GM18498 (cell line): ENCODE data around the gene PROM2.
"Not testable (repeated sequence)": the region's sequence is repeated elsewhere in the genome, so short reads cannot be mapped to it uniquely, and the experiment has no call there.

Experiments
- ATAC-seq: cut with Tn5 transposase; IDR thresholded peaks from one replicate; pipeline ENCODE4 v1.9.1; 2021; ENCODE audit warnings: mild to moderate bottlenecking, moderate library complexity; ENCODE audit not compliant: unreplicated experiment

PROM2 gene, protein sequence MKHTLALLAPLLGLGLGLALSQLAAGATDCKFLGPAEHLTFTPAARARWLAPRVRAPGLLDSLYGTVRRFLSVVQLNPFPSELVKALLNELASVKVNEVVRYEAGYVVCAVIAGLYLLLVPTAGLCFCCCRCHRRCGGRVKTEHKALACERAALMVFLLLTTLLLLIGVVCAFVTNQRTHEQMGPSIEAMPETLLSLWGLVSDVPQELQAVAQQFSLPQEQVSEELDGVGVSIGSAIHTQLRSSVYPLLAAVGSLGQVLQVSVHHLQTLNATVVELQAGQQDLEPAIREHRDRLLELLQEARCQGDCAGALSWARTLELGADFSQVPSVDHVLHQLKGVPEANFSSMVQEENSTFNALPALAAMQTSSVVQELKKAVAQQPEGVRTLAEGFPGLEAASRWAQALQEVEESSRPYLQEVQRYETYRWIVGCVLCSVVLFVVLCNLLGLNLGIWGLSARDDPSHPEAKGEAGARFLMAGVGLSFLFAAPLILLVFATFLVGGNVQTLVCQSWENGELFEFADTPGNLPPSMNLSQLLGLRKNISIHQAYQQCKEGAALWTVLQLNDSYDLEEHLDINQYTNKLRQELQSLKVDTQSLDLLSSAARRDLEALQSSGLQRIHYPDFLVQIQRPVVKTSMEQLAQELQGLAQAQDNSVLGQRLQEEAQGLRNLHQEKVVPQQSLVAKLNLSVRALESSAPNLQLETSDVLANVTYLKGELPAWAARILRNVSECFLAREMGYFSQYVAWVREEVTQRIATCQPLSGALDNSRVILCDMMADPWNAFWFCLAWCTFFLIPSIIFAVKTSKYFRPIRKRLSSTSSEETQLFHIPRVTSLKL

DNA sequence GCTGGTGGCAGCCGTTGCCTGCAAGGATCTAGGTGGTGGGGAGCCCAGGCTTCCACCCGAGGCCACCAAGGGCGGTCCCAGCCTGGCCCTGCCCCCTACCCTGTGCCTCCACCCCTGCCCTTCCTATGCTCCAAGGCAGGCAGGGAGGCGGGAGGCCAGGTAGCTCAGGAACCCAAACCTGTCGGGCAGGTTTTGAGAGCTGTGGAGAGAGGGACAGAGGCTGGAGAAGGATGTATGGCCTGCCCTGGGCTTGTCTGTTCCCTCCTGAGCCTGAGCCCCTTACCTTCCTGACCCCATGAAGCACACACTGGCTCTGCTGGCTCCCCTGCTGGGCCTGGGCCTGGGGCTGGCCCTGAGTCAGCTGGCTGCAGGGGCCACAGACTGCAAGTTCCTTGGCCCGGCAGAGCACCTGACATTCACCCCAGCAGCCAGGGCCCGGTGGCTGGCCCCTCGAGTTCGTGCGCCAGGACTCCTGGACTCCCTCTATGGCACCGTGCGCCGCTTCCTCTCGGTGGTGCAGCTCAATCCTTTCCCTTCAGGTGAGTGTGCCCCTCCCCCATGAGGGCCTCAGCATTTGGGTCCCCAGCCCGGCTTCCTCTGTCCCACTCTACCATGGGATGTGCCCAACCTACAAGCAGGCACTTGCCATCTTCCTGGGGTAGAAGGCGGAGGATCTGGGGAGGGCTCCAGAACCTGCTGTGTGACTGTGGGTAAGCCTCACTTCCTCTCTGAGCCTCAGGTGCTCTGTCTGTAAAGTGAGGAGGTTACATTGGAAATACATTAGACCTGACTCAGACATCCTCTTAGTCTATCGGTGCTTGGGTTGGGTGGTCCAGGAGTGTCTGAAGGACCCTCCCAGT, at the start of gene PROM2:
PROM2 (plus strand) TSS at position 159 of the 860 bp plus-strand sequence; CDS start at position 296, 137 bp downstream.
- ATAC-seq = no peak

DNA sequence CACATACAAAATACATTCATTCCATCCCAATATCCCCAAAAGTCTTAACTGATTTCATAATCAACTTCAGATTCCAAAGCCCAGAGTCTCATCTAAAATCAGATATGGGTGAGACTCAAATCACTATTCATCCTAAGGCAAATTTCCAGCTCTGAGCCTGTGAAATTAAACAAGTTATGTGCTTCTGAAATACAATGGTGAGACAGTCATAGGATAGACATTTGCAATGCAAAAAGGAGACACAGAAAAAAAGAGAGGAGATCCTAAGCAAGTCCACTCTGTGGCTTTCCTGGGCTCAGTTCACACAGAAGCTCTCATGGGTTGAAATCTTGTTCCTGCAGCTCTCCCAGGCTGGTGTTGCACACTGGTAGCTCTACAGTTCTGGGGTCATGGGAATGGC, 48.6 kb upstream of the PROM2 start:
- no peak for ATAC-seq

- ATAC-seq = no peak
Observed at GRCh38 chr2:95231723-95232122, 42.5 kb upstream of the PROM2 start.

DNA sequence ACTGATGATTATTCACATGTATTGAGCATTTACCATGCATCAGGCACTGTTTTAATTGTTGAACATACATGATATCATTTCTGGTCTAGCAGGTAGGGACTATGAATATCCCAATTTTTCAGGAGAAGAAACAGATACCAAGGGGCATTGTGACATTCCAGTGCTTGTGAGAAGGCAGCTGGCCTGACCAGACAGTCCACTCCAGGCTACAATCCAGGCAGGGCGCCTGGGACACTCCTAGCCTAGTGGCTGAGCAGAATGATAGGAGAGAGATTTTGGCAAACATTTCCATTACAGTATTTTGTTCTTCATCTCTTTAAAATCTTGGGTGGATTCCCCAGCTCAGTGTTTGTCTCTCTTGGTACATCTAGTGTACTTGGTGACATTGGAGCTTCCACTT, 42.0 kb upstream of the PROM2 start:
- no peak for ATAC-seq

DNA sequence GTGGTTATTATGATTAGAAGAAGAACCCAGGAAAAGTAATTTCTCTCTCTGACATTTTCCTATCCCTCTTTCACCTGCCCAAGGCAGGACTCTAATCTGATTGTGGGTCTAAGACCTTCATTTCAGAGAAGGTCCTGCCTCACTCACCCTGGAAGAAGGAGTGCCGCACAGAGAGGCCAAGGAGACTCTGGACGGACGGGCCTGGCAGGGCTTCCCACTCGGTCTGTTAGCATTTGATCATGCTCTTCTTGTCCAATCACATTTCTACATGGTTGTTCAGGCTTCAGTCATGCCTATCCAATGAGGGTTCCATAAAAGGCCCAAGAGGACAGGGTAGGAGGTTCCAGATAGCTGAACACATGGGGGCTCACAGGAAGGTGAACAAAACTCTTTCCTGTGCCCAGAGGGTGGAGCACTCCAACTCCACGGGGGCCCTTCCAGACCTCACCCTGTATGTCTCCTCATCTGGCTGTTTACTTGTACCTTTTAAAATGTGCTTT, 39.9 kb upstream of the PROM2 start:
- ATAC-seq = no peak

- no peak for ATAC-seq
Observed at GRCh38 chr2:95234816-95235215, 39.4 kb upstream of the PROM2 start.

DNA sequence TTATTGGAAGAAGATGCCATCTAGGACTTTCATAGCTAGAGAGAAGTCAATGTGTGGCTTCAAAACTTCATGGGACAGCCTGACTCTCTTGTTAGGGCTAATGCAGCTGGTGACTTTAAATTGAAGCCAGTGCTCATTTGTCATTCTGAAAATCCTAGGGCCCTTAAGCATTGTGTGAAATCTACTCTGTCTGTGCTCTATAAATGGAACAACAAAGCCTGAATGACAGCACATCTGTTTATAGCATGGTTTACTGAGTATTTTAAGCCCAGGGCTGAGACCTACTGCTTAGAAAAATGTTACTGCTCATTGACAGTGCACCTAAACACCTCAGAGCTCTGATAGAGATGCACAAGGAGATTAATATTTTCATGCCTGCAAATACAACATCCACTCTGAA, 36.1 kb upstream of the PROM2 start:
- ATAC-seq = no peak

GRCh38 chr2:95240091-95240490, 34.2 kb upstream of the PROM2 start:
- ATAC-seq = no peak

DNA sequence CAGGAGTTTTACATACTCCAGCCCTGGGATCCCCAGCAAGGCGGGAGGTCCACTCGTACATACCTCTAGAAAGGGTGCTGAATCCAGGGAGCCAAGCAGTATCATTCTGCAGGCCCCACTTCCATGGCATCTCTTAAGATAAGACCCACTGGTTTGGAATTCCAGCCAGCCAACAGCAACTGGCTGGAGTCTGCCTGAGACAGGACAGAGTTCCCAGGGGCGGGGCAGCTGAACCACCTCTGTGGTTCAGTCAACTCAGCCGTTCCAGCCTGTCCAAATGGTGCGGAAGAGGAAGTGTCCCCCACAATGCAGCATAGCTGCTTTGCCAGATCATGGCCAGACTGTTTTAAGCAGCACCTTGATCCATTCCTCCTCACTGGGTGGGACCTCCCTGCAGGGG, 33.7 kb upstream of the PROM2 start:
- ATAC-seq = no peak

DNA sequence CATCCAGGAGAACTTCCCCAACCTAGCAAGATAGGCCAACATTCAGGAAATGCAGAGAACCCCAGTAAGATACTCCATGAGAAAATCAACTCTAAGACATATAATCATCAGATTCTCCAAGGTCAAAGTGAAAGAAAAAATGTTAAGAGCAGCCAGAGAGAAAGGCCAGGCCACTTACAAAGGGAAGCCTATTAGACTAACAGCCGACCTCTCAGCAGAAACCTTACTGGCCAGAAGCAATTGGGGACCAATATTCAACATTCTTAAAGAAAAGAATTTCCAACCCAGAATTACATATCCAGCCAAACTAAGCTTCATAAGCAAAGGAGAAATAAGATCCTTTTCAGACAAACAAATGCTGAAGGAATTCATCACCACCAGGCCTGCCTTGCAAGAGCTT, 32.2 kb upstream of the PROM2 start:
- ATAC-seq = not testable (repeated sequence)

- no peak for ATAC-seq
Observed at GRCh38 chr2:95258271-95258670, 16.0 kb upstream of the PROM2 start.

GRCh38 chr2:95260028-95261023, 13.9 kb upstream of the PROM2 start:
- ATAC-seq = no peak

GRCh38 chr2:95261602-95262001, 12.6 kb upstream of the PROM2 start:
- no peak for ATAC-seq

DNA sequence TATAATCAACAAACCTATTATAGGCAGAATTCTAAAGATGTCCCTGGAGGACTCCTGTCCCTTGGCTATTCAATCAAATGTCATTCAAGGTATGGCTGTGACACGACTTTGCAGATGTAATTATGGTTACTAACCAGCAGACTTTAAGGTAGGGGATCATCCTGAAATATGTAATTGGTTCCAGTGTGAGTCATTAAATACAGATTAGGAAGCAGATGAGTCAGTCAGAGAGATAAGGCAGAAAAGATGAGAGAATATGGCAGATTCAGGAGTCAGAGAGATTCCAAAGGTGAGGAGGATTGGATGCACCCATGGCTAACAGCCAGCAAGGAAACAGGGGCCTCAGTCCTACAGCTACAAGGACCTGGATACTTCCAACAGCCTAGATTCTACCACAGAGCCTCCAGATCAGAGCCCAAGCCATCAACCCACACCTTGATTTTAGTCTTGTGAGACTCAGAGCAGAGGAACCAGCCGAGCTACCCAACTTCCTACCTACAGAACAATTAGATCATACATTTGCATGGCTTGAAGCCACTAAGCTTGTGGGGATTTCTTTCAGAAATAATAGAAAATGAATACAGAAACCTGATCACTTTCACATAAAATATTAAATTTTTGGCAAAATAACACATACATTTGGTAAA, 11.2 kb upstream of the PROM2 start:
- no peak for ATAC-seq

- no peak for ATAC-seq
Observed at GRCh38 chr2:95264624-95265023, 9.6 kb upstream of the PROM2 start.

DNA sequence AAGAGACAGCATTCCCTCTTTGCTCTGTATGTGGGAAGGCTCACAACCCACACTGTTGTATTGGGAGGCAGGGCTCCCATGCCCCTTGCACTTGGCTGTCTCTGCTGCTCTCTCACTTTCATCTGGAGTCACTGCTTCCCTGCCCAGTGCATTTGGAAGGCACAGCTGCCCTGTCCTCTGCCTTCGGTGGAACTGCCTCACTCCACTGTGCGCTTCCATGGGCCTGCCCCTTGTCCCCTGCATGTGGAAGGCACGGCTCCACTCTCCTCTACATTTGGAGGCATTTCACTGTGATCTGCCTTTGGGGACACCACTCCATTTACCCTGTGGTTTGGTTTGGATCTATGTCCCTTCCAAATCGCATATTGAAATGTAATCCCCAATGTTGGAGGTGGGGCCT, 9.1 kb upstream of the PROM2 start:
- ATAC-seq = no peak

DNA sequence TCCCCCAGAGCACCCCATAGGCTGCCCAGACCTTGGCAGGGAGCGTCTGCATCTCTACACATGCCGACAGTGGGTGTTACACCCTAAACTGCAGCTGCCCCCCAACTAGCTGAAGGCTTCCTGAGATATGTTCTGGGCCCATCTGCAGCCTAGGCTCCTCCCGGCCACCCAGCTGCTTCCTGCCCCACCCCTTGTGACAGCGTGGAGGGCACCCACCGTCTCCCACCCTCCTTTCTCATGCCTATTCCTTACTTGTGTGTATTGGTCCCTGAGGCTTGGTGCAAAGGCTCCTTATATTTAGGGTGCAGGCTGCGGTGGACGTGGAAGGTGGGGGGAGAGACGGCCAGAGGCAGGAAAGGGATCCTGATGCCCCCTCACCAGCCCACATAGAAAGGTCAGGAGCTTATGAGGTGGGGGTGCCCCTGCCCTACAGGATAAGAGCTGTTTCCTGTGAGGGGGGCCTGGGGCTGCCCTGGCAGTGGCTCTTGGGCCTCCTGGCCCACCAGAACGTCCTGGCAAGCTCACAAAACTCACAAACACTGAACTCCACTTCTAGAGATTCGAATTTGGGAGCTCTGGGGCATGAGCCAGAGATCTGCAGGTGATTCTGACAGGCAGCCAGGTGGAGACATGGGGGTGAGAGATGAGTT, 7.3 kb upstream of the PROM2 start:
- no peak for ATAC-seq

GRCh38 chr2:95267458-95268210, 6.6 kb upstream of the PROM2 start:
- no peak for ATAC-seq
